ENCODE measurements around the gene SHC2. TPM values are rescaled to one million over a fixed set of nuclear protein-coding genes. Genes with fewer than 3 reads are reported as not detected.

The SHC2 gene
- total and polyA plus RNA-seq, 9 of the 15 experiments (the other 6 are each of a cell fraction or from before 2014, with no cell fraction given), result 0.14 to 0.36 (median 0.17) TPM; not detected in 5

DNA sequence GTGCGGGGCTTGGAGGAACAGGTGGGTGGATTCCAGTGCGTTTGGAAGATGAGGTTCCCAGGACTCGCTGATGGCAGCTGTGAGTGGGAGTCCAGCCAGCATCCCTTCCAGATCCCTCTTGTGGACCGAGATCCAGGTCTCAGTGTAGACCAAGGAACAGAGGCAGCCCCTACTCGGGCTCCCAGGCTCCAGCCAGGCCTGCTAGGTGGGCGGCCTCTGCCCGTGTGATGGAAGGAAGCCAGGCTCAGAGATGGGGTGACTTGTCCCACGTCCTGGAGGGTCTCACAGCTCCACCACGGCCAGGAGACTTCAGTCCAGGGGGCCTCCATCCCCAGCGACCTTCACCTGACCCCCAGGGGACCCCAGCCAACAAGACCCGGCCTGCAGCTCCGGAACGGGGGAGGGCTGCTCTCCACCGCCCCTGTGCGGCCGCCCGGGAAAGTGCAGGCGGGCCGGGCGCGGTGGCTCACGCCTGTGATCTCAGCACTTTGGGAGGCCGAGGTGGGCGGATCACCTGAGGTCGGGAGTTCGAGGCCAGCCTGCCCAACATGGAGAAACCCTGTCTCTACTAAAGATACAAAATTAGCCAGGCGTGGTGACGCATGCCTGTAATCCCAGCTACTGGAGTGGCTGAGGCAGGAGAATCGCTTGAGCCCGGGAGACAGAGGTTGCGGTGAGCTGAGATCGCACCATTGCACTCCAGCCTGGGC, 34.7 kb upstream of the SHC2 start (continued):
- TF ChIP-seq, protein P1, sequence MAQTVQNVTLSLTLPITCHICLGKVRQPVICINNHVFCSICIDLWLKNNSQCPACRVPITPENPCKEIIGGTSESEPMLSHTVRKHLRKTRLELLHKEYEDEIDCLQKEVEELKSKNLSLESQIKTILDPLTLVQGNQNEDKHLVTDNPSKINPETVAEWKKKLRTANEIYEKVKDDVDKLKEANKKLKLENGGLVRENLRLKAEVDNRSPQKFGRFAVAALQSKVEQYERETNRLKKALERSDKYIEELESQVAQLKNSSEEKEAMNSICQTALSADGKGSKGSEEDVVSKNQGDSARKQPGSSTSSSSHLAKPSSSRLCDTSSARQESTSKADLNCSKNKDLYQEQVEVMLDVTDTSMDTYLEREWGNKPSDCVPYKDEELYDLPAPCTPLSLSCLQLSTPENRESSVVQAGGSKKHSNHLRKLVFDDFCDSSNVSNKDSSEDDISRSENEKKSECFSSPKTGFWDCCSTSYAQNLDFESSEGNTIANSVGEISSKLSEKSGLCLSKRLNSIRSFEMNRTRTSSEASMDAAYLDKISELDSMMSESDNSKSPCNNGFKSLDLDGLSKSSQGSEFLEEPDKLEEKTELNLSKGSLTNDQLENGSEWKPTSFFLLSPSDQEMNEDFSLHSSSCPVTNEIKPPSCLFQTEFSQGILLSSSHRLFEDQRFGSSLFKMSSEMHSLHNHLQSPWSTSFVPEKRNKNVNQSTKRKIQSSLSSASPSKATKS (CRISPR knock-in tag; IDR thresholded peaks at IDR 0.05), result no peak
- TF ChIP-seq ZNF134 (CRISPR knock-in tag; conservative IDR thresholded peaks at IDR 0.05) (no peak), MTA3 (IDR thresholded peaks at IDR 0.05; ENCODE audit: borderline replicate concordance) (0 out of 2 replicates have a peak, but pooled peaks have one; percentile 54), YY1 (IDR thresholded peaks at IDR 0.05; ENCODE audit: borderline replicate concordance in 1 of 3, control insufficient read depth in 1 of 3, extremely low read depth in 1 of 3, insufficient read depth in 3 of 3, insufficient read length in 1 of 3, insufficient replicate concordance in 2 of 3, low read depth in 1 of 3, low read length in 2 of 3) (no peak), ATF1 (CRISPR knock-in tag; IDR thresholded peaks at IDR 0.05) (no peak), ATF1 (tag; IDR thresholded peaks at IDR 0.05) (peak; percentile 30; the same call in 1 of the 2 replicates), PHB (CRISPR knock-in tag; IDR thresholded peaks at IDR 0.05) (0 out of 2 replicates have a peak, but pooled peaks have one; percentile 24), SMC3 (conservative IDR thresholded peaks at IDR 0.05; ENCODE audit: insufficient read depth, low read depth, low read length) (0 out of 2 replicates have a peak, but pooled peaks have one; percentile 24), NR4A1 (CRISPR knock-in tag; IDR thresholded peaks at IDR 0.05) (no peak), NR4A1 (tag; IDR thresholded peaks at IDR 0.05) (no peak), ZNF175 (CRISPR knock-in tag; IDR thresholded peaks at IDR 0.05; ENCODE audit: low read depth) (no peak), HDAC2 (IDR thresholded peaks at IDR 0.05) (peak; percentile 77; the same call in 1 of the 2 replicates), NFIC (IDR thresholded peaks at IDR 0.05) (peak; percentile 41), FOXP1 (CRISPR knock-in tag; IDR thresholded peaks at IDR 0.05) (no peak), ZNF583 (CRISPR knock-in tag; IDR thresholded peaks at IDR 0.05) (no peak)
- TF ChIP-seq, protein P2, sequence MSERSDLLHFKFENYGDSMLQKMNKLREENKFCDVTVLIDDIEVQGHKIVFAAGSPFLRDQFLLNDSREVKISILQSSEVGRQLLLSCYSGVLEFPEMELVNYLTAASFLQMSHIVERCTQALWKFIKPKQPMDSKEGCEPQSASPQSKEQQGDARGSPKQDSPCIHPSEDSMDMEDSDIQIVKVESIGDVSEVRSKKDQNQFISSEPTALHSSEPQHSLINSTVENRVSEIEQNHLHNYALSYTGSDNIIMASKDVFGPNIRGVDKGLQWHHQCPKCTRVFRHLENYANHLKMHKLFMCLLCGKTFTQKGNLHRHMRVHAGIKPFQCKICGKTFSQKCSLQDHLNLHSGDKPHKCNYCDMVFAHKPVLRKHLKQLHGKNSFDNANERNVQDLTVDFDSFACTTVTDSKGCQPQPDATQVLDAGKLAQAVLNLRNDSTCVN (CRISPR knock-in tag; IDR thresholded peaks at IDR 0.05), result no peak
- TF ChIP-seq, protein P3, sequence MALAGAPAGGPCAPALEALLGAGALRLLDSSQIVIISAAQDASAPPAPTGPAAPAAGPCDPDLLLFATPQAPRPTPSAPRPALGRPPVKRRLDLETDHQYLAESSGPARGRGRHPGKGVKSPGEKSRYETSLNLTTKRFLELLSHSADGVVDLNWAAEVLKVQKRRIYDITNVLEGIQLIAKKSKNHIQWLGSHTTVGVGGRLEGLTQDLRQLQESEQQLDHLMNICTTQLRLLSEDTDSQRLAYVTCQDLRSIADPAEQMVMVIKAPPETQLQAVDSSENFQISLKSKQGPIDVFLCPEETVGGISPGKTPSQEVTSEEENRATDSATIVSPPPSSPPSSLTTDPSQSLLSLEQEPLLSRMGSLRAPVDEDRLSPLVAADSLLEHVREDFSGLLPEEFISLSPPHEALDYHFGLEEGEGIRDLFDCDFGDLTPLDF (CRISPR knock-in tag; IDR thresholded peaks at IDR 0.05), result no peak
- TF ChIP-seq, protein P4, sequence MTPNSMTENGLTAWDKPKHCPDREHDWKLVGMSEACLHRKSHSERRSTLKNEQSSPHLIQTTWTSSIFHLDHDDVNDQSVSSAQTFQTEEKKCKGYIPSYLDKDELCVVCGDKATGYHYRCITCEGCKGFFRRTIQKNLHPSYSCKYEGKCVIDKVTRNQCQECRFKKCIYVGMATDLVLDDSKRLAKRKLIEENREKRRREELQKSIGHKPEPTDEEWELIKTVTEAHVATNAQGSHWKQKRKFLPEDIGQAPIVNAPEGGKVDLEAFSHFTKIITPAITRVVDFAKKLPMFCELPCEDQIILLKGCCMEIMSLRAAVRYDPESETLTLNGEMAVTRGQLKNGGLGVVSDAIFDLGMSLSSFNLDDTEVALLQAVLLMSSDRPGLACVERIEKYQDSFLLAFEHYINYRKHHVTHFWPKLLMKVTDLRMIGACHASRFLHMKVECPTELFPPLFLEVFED (CRISPR knock-in tag; conservative IDR thresholded peaks at IDR 0.05), result 0 out of 2 replicates have a peak, but pooled peaks have one; percentile 10
- TF ChIP-seq, protein P5, sequence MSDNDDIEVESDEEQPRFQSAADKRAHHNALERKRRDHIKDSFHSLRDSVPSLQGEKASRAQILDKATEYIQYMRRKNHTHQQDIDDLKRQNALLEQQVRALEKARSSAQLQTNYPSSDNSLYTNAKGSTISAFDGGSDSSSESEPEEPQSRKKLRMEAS (CRISPR knock-in tag; IDR thresholded peaks at IDR 0.05), result no peak
- TF ChIP-seq, protein P6, sequence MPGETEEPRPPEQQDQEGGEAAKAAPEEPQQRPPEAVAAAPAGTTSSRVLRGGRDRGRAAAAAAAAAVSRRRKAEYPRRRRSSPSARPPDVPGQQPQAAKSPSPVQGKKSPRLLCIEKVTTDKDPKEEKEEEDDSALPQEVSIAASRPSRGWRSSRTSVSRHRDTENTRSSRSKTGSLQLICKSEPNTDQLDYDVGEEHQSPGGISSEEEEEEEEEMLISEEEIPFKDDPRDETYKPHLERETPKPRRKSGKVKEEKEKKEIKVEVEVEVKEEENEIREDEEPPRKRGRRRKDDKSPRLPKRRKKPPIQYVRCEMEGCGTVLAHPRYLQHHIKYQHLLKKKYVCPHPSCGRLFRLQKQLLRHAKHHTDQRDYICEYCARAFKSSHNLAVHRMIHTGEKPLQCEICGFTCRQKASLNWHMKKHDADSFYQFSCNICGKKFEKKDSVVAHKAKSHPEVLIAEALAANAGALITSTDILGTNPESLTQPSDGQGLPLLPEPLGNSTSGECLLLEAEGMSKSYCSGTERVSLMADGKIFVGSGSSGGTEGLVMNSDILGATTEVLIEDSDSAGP (CRISPR knock-in tag; IDR thresholded peaks at IDR 0.05), result no peak

Data from K562 (cell line).